C4-2B (cell line): ENCODE measurements around the gene NME7.

ENCODE experiments used
- ZFX ChIP-seq: fragments of 450-650 bp; IDR thresholded peaks from 2 replicates; pipeline ENCODE4 v1.6.1; 2017
- TF ChIP-seq, protein P1 (sequence below): fragments of 450-650 bp; conservative IDR thresholded peaks from 2 replicates; pipeline ENCODE4 v1.5.1; 2017; ENCODE audit warnings: mild to moderate bottlenecking

- TF ChIP-seq, protein P1, sequence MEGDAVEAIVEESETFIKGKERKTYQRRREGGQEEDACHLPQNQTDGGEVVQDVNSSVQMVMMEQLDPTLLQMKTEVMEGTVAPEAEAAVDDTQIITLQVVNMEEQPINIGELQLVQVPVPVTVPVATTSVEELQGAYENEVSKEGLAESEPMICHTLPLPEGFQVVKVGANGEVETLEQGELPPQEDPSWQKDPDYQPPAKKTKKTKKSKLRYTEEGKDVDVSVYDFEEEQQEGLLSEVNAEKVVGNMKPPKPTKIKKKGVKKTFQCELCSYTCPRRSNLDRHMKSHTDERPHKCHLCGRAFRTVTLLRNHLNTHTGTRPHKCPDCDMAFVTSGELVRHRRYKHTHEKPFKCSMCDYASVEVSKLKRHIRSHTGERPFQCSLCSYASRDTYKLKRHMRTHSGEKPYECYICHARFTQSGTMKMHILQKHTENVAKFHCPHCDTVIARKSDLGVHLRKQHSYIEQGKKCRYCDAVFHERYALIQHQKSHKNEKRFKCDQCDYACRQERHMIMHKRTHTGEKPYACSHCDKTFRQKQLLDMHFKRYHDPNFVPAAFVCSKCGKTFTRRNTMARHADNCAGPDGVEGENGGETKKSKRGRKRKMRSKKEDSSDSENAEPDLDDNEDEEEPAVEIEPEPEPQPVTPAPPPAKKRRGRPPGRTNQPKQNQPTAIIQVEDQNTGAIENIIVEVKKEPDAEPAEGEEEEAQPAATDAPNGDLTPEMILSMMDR = no peak
- TF ChIP-seq ZFX = no peak
Measured at GRCh38 chr1:169240449-169241232, 127.0 kb downstream of the NME7 start.
